HG03521 (cell line): Measurements from ENCODE around the gene ENKUR.

Experiments
- ATAC-seq: cut with Tn5 transposase; IDR thresholded peaks from one replicate; pipeline ENCODE4 v1.9.1; 2021; ENCODE audit warnings: mild to moderate bottlenecking, moderate library complexity; ENCODE audit not compliant: unreplicated experiment

Gene ENKUR, protein sequence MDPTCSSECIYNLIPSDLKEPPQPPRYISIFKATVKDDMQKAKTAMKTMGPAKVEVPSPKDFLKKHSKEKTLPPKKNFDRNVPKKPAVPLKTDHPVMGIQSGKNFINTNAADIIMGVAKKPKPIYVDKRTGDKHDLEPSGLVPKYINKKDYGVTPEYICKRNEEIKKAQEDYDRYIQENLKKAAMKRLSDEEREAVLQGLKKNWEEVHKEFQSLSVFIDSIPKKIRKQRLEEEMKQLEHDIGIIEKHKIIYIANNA

DNA sequence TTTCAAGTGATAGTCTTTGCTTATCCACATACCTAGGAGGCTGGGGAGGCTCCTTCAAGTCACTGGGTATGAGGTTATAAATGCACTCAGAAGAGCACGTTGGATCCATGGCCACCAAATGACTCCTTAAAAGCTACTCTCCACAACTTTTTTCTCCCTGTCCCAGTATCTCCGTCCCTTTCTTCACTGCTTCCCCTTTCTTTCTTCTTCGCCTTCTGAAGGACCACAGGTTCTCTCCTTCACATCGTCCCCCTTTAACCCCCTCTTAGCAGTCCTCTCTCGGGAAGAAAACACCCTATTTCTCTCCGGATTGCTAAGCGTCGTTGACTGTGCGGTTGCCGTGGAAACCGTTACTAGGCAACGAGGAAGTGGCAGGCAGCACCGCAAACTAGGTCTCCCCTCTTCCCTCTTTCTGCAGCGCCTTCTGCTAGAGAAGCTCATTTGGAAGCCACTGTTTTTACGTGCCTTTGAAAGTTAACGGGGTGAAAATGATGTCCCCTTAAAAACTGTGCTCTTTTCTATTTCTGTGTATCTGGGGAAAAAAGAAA, at the start of gene ENKUR:
Gene ENKUR, minus strand, starts transcription at position 331 of the 548 bp plus-strand sequence. Its CDS starts 222 bp downstream, at position 109.
- peak; percentile 55 for ATAC-seq

DNA sequence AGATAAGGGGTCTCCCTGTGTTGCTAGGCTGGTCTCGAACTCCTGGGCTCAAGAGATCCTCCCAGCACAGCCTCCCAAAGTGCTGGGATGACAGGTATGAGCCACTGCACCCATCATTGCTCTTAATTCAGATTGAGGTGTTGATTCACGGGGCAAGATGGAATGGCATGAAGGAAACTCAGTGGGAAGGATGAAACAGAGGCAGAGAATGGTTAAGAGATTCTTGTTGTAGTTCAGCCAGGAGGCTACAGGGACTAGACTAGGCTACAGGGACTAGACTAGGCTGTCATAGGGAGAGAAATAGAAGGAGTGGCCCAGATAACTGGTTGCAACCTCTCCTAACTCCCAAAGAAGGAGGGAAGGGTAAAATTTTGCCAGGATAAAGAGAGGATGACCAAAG, 48.4 kb upstream of the ENKUR start:
- ATAC-seq, result no peak

DNA sequence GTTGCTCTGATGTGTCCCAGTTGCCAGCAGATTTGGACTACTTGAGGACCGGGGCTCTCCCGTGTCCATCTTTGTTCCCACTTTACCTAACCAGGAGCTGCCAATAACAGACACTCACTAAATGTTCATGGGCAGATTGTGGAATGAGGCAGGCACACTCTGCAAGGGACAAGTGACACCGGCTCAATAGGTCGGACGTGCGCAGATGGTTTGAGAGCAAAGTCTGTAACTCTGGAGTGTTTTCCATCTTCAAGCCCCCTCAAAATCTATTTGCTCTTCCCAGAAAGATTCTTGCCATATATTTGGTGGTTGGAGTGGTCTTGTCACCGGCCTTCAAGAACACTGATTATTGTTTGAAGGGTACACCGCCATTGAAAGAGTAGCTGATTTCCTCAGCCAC, 47.7 kb upstream of the ENKUR start:
- ATAC-seq, result no peak

DNA sequence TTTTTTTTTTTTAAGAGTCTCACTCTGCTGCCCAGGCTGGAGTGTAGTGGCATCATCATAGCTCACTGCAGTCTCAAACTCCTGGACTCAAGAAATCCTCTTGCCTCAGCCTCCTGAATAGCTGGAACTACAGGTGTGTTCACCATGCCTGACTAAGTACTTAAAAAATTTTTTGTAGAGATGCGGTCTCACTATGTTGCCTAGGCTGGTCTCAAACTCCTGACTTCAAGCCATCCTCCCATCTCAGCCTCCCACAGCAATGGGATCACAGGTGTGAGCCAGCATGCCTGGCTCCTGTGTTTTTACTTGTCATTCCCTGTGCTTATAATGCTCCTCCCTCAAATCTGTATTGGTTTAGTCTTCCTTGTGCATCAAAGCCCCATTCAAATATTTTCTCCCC, 47.2 kb upstream of the ENKUR start:
- ATAC-seq, result no peak

DNA sequence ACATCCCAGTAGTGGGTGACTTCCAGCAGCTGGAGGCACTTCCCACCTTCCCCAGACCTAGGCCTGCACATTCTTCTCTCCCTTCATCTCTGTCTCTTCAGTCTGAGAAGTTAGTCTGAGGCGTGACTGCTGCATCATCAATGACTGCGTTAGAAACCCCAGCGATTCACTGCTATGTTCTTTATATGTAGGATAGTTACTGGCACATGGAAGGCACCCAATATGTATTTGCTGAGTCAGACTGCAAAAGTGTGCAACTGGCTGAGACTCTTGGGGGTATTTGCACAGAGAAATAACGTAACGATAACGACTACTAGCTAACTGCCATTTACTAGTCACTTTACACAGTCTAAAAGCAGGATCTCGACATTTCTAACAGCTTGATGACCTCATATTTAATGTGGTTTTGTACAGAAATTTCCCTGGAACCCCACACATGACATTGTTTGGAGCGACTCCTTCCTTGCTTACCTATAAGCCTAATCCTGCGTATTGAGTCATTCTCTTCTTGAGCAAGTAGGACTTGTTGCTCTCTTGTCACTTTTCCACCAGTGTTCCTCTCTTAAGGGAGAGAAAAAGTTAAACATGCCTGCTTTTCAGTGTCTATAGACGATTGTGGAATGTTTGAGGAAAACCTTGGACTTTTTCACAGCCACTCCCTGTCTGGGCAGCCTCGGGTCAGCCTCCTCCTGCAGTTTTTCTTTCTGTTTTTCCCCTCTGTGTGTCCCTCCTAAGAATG, 45.9 kb upstream of the ENKUR start:
- ATAC-seq, result no peak

DNA sequence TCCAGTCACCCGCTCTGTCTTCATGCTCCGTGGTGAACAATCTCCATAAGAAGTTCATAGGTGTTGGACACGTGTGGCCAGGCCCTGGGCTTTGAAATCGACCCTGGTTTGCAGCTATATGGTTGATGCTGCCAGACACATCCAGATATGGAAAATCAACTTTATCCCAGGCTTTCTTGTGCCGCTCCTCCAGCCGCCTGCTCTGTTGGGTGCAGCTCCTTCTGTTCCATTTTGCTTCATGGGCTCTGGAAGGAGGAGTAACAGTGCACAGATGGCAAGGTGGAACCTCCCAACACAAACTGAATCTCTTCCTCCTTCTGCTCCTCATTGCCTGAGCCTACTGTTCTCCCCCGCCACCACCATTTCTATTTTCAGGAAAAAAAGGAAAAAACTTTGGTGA, 45.2 kb upstream of the ENKUR start:
- ATAC-seq, result no peak

DNA sequence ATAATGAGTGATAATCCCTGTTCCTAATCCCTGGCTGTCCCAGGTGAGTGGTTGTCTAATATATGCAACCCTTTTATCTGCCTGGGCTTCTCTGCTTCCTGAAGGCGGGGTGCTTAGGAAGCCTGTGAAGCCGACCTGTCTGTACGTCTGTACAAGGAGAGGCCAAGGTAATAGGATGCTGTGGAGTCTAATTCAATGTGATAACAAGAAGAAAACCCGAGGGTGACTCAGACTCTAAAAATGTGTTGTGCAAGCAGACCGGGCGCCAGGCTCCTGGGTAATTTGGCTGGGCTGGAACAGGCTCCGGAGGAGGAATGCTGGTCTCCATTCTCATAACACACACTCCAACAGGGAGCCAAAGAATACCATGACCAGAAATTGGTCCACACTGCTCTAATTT, 44.0 kb upstream of the ENKUR start:
- no peak for ATAC-seq

DNA sequence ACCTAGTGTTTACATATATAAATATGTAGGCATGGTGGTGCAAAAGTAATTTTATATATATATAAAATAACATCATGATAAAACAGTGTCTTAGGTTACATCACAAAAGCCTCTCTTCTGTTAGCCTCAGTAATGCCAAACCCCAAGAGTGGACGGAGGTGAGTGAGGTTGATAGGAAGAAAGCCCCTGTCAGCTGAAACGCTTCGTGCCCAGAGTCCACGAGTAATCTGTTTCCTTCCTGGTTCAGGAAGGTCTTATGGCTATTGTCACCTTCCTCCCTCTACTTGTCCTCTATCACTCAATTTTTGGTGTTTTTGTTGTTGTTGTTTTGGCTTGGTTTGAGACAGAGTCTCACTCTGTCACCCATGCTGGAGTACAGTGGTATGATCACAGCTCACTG, 41.9 kb upstream of the ENKUR start:
- no peak for ATAC-seq

DNA sequence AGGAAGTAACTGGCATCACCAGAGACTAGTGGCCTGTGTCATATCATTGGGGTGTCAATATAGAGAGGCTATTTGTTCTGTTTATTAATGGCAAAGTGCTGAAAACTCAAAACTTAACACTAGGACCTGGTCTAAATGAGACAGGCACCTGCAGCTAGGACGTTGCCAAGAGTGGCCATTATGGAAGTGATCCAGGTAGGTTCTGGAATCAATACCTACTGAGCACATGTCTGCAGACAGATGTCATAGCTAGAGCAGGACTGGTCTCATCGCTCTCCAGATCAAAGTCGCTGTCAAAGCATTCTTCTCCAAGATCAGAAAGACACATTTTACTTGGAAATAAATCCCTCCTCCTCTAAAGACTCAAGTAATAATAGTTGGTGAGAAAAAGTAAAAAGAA, 40.8 kb upstream of the ENKUR start:
- ATAC-seq, result no peak

DNA sequence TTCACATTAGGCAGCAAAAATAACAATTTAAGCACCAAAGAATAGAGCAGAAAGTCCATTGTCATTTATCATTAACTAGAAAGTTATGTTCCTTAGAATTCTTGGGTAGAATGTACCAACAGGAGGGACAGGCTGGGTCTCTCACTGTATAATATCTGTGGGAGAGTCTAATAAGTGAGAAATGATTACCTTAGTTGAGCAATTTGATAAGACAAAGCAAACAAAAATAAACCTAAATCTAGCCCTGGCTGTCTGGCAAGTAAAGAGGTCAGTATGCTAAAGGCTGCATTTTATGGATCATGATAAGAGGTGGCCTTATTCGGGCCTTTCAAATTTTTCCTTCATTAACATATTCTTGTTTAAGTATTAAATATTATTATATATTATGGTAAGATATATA, 36.1 kb upstream of the ENKUR start:
- ATAC-seq, result no peak

DNA sequence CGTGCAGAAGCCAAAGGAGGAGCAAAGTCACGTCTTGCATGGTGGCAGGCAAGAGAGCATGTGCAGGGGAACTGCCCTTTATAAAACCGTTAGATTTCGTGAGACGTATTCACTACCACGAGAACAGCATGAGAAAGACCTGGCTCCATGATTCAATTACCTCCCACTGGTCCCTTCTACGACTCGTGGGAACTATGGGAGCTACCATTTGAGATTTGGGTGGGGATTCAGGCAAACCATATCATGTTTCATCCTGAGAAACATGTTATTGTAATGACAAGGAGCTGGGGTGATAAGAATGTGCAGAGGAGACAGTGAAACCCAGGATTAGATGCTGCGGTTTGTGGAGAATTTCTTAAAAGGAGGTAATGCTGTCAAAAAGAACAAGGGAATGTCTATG, 34.4 kb upstream of the ENKUR start:
- no peak for ATAC-seq

DNA sequence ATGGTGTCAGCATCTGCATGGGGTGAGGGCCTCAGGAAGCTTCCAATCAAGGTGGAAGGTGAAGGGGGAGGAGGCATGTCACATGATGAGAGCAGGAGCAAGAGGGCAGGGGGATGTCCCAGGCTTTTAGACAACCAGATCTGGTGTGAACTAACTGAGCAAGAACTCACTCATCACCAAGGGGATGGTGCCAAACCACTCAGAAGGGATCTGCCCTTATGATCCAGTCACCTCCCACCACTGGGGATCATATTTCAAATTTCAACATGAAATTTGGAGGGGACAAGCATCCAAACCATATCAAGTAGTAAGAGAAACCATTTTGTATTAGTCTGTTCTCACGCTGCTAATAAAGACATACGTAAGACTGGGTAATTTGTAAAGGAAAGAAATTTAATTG, 34.0 kb upstream of the ENKUR start:
- ATAC-seq, result no peak

DNA sequence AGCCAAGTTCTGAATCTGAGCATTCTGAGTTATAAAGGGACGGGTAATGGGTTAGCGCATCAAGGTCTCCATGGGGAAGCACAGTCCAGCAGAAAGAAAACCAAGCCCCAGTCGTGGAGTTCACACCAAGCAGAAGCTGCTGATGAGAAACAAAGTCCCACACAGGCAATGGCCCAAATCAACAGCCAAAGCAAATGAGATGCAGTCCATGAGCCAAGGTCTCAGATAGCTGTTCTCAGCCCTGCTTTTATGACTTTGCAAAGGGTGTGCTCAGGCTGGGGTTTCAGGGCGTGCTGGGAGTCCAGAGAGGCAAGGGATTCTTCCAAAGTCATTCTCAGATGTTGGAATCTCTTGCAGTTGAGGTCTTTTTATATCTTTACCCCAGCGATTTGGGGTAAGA, 32.5 kb upstream of the ENKUR start:
- no peak for ATAC-seq

DNA sequence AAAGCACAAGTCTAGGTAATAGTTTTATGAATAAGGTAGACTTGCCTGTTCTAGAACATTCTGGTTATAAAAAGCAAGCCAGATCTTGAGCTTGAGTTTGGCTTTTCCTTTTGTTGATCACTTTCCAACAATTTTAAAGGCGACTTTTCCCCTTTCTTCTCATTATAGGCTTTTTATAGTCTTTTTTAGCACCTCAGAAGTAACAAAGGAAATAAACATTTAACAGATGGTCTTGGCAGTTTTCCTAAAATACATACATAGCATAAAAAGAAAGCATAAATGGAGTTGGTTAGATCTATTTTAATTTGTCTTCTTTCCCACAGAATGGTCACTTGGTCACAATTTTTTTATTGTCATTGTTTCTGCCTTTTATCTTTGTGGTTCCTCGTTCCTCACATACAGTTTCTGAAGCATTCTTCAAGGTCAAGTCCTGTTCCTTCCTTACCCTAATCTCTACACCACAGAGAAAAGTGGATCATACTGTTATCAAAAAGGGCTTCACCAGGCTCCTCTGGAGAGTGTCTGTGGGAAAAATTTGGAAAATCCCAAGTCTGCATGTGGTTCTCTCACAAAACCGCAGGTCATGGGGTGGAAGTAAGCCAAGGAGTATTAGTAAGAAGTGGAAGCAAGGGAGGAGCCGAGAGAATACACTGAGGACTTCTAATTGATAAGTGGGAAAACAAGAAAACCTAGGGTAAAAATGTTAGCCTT, 31.8 kb upstream of the ENKUR start:
- ATAC-seq, result no peak

DNA sequence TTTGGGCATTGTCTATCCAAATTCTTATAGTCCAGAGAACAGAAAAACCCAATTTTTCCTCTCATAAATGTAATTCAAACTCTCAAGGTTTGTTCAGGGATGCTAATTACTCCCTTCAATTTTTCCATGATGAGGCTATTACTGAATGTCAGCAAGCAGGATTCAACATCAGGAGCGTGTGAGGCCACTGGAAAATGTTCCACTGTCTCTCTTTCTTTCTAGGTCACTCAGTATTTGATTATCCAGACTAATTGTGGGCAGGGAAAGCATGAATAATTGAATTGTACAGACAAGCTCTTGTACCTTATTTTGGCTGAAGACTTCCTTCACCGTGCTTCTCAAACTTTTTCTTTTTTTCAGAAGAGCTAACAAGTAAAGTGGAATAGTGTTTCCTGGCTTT, 31.1 kb upstream of the ENKUR start:
- ATAC-seq, result no peak

DNA sequence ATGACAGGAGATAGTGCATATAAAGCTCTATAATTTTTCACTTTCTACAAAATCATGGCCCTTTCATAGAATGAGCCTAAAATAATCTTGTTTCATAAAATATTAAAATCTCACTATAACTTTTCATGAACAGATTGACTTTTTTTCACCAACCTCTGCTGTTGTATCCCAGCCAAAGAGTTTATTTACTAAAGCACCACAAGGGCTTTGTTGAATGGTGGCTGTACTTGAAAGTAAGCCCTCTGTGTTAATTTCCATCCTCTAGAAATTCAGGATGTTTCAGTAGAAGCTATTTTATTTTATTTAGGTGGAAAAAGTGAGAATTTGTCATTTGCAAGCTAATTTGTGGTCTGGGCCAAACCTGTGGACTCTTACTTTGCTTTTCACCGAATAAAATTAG, 30.7 kb upstream of the ENKUR start:
- no peak for ATAC-seq

DNA sequence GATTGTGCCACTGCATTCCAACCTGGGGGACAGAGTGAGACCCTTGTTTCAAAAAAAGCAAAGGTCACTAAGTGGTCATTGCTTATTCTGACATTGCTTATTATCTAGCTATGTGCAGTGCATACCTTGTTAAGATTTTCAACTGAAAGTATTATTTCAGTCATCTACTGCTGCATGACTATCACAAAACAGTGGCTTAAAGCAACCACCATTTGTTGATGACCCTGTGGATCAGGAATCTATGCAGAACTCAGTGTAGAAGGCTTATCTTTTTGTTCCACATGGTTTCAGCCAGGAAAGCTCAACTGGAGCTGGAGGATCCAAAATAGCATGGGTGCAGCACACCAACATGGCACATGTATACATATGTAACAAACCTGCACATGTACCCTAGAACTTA, 23.6 kb upstream of the ENKUR start:
- no peak for ATAC-seq

DNA sequence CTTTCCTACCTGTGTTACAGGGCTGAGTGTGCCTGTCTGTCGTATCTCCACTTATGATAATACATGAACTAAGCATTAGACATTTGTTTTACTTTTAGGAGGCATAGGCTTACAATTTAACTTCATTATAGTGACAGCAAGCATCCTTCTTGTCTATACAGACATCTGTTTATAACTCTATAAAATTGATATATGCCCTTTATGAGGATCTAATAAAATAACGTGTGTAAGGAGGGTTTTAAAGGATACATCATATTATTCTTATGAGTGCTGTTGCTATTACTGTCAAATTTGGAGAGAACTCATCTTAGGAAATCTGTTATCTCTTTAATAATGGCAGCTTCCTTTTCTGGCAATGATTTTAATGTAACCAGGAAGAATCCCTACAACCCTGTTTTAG, 22.4 kb upstream of the ENKUR start:
- no peak for ATAC-seq

DNA sequence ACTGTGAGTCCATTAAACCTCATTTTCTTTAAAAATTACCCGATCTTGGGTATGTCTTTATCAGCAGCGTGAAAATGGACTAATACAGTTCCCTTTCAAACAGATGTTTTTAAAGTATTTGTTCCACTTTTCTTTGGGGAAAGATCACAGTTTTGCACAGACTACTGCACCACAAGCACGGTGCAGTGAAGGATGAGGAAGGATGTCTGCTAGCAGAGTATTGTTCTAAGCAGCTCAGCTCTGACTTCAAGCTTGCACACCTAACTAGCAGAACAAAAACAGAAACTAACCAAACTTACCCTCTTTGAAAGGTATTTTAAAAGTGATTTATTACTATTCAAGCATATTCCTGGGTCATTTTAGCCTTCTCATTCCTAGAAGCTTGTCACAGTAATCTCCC, 20.4 kb upstream of the ENKUR start:
- no peak for ATAC-seq

DNA sequence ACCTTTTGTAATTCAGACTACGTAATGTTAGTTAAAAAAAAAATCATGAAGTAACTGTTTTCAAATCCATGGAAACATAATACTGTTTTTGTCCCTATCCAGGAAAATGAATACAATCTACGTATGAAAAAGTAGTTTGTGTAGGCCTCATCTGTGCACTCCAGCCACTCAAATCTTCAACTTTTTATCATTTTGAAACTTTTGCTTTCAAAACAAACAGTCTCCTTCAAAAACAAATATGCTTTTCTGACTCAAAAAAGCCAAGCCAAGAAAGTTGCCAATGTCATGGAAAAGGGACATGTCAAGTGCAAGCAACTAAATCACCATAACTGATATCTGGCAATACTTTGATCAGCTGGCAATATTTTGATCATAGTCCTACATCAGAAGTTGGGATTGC, 13.6 kb upstream of the ENKUR start:
- ATAC-seq, result no peak

DNA sequence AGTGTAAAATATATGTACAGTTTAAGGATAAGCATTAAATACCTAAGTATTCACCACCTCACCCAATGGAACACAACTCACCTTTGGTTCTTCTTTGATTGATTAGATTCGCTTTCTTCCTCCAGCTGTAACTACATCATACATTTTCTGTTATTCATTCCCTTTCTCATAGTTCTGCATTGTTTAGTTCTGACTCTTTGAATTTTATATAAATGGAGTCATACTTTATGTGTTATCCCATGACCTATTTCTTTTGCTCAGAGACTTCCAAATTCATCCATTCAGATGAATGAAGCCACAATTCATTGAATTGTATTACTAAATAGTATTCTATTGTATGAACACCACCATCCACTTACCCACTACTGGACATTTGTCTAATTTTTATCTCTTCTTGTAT, 12.8 kb upstream of the ENKUR start:
- no peak for ATAC-seq

DNA sequence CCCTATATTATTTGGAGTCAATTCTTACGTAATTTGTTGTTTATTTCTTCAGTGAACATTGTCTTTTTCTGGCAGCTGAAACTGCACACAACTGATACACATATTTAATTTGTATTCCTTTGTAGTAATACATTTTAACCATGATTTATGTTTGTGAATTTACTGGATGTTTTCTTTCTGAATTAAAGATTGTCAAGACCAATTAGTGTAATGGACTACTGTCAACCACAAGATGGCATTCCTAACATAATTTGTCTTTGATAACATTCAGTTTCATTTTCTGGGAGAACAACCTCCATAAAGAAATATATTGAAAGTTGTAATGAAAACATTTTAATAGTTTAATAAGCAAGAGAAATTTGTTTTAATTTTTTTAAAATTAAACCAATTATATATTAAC, 10.5 kb upstream of the ENKUR start:
- no peak for ATAC-seq
